GM21737 (cell line): Measurements from ENCODE around the gene PPARG.

Experiments used
- ATAC-seq: cut with Tn5 transposase; IDR thresholded peaks from one replicate; pipeline ENCODE4 v1.9.1; 2021; ENCODE audit warnings: mild to moderate bottlenecking, moderate library complexity; ENCODE audit not compliant: unreplicated experiment

Gene PPARG

GRCh38 chr3:12405432-12406272 is 116.8 kb downstream of the PPARG start:
- ATAC-seq = no peak

GRCh38 chr3:12408984-12409683 is 120.3 kb downstream of the PPARG start:
- ATAC-seq = no peak

GRCh38 chr3:12409684-12410596 is 121.1 kb downstream of the PPARG start:
- no peak for ATAC-seq

DNA sequence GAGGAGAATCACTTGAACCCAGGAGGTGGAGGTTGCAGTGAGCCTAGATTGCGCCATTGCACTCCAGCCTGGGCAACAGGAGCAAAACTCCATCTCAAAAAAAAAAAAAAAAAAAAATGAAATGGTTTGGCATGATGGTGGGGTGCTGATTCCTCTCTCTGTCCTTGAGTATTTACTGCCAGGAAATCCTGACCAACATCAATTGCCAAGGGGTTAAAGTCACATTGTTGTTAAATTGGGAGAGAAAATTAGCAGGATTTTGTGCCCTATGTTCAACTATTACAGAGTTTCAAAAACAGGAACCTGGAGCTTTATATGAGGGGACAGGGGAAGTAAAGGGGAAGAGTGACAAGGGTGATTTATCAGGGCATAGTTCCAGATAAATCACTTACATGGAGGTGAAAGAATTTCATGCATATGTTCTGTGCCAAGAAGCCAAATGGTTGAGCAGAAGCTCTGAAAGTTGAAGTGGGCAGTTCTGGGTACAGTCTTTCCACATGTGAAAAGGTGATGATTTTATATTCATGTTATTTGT is 124.9 kb downstream of the PPARG start:
- no peak for ATAC-seq

GRCh38 chr3:12415014-12415680 is 126.3 kb downstream of the PPARG start:
- ATAC-seq = no peak

DNA sequence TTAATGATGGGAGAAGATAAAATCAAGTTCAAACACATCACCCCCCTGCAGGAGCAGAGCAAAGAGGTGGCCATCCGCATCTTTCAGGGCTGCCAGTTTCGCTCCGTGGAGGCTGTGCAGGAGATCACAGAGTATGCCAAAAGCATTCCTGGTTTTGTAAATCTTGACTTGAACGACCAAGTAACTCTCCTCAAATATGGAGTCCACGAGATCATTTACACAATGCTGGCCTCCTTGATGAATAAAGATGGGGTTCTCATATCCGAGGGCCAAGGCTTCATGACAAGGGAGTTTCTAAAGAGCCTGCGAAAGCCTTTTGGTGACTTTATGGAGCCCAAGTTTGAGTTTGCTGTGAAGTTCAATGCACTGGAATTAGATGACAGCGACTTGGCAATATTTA is 127.9 kb downstream of the PPARG start:
- no peak for ATAC-seq

DNA sequence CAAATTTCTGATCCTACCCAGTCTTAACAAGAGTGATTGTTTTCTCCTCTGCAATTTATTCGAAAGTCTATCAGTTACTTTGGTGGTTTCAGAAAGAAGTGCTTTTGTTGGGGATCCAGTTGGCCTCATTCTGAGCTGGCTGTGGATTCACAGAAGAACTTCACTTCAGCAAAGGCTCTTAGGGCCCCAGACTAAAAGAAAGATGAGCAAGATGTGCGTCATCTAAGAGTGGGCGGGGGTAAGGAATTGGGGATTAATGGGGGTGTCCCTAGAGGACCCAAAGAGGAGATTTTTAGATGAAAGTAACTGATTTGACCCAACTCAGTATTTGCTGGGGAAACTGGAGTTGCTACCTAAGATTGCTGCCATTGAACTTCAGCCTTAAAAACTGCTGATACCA is 131.5 kb downstream of the PPARG start:
- no peak for ATAC-seq

GRCh38 chr3:12421132-12421531 is 132.3 kb downstream of the PPARG start:
- no peak for ATAC-seq

- no peak for ATAC-seq
Measured at GRCh38 chr3:12423131-12423530, 134.3 kb downstream of the PPARG start.

DNA sequence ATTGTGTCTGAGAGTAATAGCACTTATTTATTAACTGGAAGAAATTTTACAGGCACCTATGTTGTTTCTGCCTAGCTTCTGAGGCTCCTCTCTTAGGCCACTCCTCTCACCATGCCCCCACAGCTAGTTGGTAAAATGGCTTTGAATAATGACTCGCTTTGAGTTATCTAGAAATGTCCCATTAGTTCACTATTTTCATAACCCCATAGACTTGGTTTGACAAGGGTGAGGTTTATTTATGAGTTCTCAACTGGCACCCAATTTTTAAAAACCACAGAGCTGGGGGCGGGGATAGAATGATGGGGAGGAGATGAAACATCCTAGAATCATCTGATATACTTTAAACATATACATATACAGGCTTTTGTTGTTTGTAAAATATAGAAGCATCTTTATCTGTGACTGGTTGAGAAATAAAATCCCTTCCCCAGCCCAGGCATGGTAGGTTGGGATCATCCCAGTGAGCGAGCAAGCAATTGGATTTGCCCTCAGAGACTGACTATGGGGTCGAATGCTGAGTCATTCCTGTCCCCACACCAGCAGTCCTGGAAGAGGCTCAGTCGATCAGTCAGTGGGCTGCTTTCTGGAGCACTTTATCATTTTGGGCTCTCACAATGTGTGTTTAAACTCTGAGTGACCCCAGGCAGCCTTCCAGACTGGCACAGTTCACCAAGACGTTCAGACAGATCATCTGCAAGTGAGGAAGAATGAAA is 135.2 kb downstream of the PPARG start:
- ATAC-seq = no peak

DNA sequence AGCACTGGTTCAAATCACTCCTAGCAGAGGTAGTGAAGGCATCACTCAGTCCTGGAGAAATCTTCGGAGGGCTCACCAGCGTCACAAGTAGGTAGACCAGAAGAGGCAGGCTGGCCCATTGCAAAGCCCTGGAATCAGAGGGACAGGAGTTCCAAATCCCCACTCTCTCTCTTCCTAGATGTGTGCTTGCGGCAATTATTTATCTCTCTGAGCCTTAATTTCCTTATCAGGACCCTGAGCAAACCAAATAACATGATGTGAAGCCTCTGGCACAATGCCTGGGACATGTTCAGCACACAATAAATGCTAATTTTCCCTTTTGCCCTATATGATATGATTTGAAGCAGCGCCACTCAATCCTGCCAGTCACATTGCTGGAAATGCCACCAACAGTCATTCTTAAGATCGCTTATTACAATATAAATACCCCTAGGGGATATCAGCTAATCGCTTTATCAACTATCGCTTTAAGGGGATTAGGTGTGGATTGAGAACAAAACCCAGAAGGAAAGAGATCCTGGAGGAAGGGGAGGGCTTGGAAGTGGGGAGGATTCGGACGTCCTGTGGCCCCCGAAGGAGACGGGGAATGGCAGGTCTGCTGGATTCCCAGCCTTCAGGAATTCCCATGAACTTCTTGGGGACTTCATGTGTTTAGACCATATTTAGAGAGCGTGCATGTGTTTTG is 135.9 kb downstream of the PPARG start:
- ATAC-seq = no peak

DNA sequence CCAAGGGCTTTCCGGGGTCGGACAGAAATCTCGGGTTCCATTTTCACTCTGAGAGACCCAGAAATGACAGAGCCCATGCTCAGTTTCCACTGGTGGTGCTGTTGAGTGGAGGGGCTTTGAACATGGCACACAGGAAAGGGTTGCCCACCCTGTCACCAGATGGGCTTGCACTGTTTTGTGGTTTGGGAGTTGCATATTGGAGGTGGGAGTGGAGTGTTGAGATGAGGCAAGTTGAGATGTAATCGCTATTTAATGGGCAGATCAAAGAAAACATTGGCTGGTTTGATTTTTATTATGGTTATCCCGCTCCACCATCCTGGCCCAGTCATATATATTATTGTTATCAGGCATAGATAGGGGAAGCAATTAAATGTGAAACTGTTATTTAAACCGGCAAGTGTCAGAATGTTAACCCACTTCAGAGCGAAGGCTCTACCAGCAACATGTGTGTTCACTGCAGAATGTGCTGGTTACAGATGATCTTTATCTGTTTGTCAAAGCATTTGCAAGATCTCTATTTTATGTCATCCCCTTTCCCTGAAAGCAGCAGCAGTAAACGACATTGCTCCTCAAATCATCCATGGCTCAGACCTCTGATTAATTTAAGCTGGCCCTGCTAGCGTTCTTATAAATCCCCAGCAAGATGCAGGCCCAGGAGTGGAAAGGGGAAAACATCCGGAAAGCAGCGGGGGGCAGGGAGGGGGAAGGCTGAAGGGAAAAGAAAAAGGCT is 137.1 kb downstream of the PPARG start:
- ATAC-seq = no peak

DNA sequence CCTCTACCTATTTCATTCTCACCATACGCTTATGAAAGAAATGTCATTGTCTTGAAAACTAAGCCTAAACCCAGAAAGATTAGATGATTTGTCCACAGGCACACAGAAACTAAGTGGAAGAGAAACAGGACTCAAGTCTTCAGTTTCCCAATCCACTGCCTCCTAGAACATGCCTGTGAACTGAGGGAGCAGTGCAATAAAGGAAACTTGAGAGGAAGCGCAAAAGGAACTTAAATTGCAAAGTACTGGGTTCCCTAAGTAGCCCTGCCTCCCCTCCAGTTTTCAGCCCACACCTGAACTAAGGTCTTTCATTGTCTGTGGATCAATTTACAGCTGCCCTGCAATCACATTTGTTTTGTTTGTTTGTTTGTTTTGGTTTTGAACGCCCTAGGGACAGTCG is 138.7 kb downstream of the PPARG start:
- ATAC-seq = no peak

DNA sequence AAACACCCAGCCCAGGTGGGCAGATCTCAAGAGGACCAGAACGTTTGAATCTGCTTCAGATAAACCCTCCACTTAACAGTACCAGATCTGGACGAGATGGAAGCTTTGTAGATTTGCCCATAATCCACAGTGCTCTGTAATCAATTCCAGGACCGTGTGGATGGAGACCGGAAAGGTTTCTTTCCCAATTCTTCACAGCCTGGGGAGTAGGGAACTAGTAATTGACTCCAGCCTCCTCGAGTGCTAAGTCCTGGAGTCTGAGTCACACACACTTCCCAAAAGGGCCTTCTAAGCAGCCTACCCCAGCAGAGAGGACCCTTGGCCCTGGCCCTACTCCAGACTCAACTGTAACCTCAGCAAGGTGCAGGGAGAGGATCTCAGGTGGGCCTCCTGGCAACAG is 139.3 kb downstream of the PPARG start:
- ATAC-seq = no peak

DNA sequence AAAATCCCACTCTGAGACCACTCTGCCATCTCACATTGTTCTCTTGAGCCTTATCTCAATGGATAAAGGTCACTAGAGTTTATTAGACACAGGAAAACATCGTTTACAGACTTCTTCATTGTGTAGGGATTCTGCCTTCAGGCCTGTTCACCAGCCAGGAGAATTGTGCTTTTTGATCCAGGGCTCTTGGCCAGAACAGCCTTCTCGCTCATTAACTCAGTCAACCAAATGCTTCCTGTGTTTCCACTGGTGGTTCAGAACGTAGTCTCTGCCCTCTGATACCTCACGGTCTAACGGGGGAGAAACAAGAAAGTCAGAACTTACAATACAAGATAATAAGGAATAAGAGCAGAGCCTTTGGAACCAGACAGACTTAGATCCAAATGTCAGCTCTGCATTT is 141.2 kb downstream of the PPARG start:
- ATAC-seq = no peak

GRCh38 chr3:12433823-12434222 is 145.0 kb downstream of the PPARG start:
- ATAC-seq = no peak

- no peak for ATAC-seq
Measured at GRCh38 chr3:12436514-12437220, 147.8 kb downstream of the PPARG start.

- ATAC-seq = no peak
Measured at GRCh38 chr3:12437221-12437605, 148.3 kb downstream of the PPARG start.
